GM18507 (cell line): ENCODE data around the gene NT5C3A.

ENCODE experiments used
- DNase-seq: peaks from one replicate; pipeline ENCODE4 v3.0.0; 2011; ENCODE audit warnings: low read depth; ENCODE audit not compliant: insufficient read length; ENCODE audit errors: extremely low spot score
- FAIRE-seq: peaks from 2 replicates; lab custom pipeline; 2011; peaks lifted over from hg19 to GRCh38; lab: Jason Lieb, UNC

The NT5C3A gene

GRCh38 chr7:33079096-33079495, 16.5 kb upstream of the NT5C3A start:
- DNase-seq (no peak), FAIRE-seq (no peak)

GRCh38 chr7:33076737-33077136, 14.2 kb upstream of the NT5C3A start:
- DNase-seq (no peak), FAIRE-seq (peak; percentile 76)

DNA sequence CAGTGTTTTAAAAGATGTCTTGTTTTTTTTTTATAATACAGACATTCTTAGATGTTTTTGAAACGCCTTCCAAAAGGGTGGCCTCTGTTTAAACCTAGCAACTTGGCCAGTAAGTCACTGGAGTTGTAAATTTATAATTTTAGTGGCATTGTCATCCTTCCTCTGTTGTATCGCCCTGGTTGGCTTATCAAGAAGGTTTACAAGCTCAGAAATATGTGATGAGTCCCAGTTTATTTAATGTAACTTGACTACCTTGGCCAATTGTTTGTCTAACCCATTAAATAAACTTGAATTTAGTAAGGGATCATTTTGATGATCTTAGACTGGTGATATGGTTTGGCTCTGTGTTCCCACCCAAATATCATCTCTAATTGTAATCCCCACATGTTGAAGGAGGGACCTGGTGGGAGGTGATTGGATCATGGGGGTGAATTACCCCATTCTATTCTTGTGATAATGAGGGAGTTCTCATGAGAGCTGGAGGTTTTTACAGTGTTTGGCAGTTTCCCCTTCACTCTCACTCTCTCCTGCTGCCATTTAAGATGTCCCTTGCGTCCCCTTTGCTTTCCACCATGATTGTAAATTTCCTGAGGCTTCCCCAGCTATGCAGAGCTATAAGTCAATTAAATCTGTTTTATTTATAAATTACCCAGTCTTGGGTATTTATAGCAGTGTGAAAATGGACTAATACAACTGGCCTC, 13.4 kb upstream of the NT5C3A start:
- no peak for DNase-seq
- no peak for FAIRE-seq

DNA sequence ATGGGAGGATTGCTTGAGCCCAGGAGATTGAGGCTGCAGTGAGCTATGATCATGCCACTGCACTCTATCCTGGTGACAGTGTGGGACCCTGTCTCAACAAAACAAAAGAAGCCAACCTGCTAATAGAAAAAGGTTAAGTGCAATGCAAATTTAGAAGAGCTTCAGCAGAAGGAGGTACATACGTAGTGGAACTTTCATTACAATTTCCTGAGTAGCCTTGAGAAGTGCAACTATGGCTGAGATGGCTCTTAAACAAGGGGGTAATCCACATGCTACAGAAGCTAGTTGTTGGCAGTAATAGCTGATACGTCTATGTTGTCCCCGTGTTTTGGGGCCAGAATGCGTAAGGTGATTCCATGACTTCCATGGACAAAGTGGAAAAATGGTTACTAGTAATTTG, 10.7 kb upstream of the NT5C3A start:
- DNase-seq (no peak), FAIRE-seq (no peak)

GRCh38 chr7:33072471-33072870, 9.9 kb upstream of the NT5C3A start:
- no peak for DNase-seq
- FAIRE-seq = no peak

DNA sequence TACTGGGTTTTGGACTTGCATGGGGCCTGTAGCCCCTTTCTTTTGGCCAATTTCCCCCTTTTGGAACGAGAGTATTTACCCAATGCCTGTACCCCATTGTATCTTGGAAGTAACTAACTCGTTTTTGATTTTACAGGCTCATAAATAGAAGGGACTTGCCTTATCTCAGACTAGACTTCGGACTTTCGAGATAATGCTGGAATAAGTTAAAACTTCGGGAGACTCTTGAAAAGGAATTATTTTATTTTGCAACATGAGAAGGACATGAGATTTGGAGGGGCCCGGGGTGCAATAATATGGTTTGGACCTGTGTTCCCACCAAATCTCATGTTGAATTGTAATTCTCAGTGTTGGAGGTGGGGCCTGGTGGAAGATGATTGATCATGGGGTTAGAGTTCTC, 8.3 kb upstream of the NT5C3A start:
- DNase-seq = no peak
- no peak for FAIRE-seq

- DNase-seq = no peak
- FAIRE-seq = no peak
Measured at GRCh38 chr7:33070277-33070676, 7.7 kb upstream of the NT5C3A start.

DNA sequence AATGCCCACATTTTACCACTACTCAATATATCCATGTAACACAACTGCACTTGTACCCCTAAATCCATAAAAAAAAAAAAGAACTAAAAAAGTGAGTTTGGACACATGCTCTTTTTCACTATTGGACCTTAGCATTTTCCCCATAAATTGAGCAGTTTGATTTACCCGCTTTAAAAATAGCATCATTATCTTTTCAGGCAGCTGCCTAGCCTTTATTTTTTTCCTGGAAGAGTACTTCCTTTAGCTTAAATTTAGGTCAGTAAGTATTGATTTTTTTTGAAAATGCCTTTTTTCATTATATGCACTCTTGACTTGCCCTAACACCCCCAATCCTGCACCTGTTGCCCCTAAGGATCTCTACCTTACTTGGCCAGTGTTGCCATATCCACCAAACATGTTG, 5.3 kb upstream of the NT5C3A start:
- FAIRE-seq = no peak
- no peak for DNase-seq

DNA sequence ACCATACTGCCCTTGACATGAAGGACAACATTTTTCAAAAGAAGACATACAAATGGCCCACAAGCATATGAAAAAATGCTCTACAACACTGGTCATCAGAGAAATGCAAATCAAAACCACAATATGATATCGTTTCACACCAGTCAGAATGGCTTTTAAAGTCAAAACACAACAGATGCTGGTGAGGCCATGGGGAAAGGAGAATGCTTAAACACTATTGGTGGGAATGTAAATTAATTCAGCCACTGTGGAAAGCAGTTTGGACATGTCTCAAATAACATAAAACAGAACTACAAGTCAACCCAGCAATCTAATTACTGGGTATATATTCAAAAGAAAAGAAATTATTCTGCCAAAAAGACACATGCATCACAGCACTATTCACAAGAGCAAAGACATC, 4.2 kb upstream of the NT5C3A start:
- no peak for FAIRE-seq
- no peak for DNase-seq

GRCh38 chr7:33065981-33066380, 3.4 kb upstream of the NT5C3A start:
- DNase-seq (no peak), FAIRE-seq (no peak)

GRCh38 chr7:33062782-33063443, 337 bp upstream of the NT5C3A start:
- peak; percentile 89 for DNase-seq
- FAIRE-seq = peak; percentile 91

DNA sequence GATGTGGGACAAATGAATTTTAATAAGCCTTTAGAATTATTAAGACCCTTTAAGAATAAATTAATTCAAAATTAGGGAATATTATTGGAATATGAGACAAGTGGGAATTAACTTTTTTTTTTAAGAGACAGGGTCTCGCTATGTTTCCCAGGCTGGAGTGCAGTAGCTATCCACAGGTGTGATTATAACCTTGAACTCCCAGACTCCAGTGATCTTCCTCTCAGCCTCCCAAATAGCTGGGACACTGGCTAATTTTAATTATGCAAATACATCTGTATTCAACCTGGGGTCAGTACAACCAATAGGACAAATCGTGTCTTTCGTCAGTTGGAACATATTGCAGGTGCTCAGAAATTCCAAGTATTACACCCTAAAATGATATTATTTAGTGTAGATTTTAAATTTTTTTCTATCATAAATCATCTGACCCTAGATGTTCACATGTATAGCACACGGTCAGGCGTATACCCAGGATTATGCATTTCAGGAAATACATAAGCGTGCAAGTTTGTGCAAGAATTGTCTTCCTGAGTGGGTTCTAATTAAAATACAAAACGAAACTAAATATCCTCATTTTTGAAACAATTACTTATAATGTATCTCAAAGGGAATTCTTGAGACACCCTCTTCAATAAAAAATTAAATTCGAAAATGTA, 1.2 kb downstream of the NT5C3A start:
- DNase-seq (no peak), FAIRE-seq (no peak)

- no peak for FAIRE-seq
- no peak for DNase-seq
Measured at GRCh38 chr7:33059635-33060034, 2.9 kb downstream of the NT5C3A start.

DNA sequence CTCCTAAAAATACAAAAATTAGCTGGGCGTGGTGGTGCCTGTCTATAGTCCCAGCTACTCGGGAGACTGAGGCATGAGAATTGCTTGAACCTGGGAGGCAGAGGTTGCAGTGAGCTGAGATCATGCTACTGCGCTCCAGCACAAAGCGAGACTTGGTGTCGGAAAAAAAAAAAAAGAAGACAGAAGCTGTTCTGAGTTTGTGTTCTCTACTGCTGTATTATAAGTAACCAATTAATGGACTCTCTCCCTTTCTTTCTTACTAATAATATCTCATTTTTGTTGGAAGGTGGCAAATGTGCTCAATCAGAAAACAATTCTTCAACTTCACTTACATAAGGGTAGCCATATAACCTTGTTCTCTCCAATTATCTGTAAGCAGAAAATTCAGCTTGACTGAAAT, 7.4 kb downstream of the NT5C3A start:
- DNase-seq (no peak), FAIRE-seq (no peak)

DNA sequence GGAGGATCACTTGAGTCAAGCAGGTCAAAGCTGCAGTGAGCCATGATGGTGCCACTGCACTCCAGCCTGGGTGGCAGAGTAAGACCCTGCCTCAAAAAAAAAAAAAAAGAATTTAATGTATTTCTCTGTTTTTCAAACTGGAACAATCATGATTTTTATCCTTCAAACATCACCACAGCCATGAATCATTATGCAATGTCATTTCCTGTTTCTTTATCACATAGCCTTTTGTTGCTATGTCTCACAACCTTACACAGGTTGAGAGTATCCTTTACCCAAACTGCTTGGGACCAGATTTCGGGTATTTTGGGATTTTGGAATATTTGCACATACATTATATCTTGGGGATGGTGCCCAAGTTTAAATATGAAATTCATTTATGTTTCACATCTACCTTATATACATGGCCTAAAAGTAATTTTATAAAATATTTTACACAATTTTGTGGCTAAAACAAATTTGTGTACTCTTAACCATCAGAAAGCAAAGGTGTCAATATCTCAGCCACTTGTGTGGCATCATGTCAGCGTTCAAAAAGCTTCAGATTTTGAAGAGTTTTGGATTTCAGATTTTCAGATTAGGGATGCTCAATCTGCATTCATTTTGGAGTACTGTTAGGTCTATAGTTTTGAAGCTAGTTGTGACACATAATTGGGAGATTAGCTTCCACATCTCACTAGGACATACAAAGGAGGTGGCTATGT, 8.2 kb downstream of the NT5C3A start:
- FAIRE-seq (no peak), DNase-seq (no peak)

DNA sequence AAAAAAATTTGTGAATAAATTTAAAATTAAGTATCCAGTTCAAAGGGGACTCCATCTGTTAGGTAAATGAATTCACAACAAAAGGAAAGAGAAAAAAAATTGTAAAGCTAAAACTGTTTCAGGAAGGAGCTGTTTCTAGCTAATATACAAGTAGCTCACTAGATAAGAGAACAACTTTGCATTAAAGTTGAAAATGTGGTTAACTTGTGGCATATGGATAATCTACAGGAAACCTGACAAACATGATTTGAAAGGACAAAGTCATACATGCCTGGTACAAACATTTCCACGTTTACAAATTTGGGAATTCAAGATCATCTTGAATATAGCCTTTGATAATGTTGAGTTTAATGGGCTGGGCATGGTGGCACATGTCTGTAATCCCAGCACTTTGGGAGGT, 8.9 kb downstream of the NT5C3A start:
- FAIRE-seq = no peak
- no peak for DNase-seq

- no peak for DNase-seq
- peak; percentile 47 for FAIRE-seq
Measured at GRCh38 chr7:33050535-33051318, 11.8 kb downstream of the NT5C3A start.

GRCh38 chr7:33048704-33049103, 13.9 kb downstream of the NT5C3A start:
- DNase-seq (no peak), FAIRE-seq (no peak)

DNA sequence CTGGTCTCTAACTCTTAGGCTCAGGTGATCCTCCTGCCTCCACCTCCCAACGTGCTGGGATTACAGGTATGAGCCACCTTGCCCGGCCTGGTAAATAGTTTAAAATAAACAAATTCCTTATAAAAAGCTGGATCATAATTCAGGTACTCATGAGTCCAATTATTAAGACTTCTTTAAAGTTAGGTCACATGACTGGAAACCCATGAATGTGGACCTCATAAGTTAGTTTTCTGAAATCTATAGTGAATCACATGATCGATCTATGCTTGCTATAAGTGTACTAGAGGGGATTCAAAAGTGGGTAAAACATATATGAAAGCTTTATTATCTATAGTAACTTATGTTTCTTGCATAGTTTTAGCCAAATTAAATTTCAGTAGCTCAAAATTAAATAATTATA, 14.3 kb downstream of the NT5C3A start:
- FAIRE-seq (no peak), DNase-seq (no peak)

GRCh38 chr7:33044986-33045385, 17.6 kb downstream of the NT5C3A start:
- FAIRE-seq (no peak), DNase-seq (no peak)
